PC-3 (cell line): Measurements from ENCODE around the gene TIMM44.

Experiments
- EZH2phosphoT487 ChIP-seq: fragments of 300-600 bp; sonication (generic); IDR thresholded peaks from 2 replicates; pipeline ENCODE4 v1.6.1; 2018; ENCODE audit warnings: mild to moderate bottlenecking, antibody characterized with exemption, low read length, borderline replicate concordance
- TF ChIP-seq, protein P1 (sequence below): fragments of 300-600 bp; sonication (generic); conservative IDR thresholded peaks from 2 replicates; pipeline ENCODE4 v1.5.1; 2017; ENCODE audit warnings: antibody characterized with exemption, low read depth, mild to moderate bottlenecking, low read length

DNA sequence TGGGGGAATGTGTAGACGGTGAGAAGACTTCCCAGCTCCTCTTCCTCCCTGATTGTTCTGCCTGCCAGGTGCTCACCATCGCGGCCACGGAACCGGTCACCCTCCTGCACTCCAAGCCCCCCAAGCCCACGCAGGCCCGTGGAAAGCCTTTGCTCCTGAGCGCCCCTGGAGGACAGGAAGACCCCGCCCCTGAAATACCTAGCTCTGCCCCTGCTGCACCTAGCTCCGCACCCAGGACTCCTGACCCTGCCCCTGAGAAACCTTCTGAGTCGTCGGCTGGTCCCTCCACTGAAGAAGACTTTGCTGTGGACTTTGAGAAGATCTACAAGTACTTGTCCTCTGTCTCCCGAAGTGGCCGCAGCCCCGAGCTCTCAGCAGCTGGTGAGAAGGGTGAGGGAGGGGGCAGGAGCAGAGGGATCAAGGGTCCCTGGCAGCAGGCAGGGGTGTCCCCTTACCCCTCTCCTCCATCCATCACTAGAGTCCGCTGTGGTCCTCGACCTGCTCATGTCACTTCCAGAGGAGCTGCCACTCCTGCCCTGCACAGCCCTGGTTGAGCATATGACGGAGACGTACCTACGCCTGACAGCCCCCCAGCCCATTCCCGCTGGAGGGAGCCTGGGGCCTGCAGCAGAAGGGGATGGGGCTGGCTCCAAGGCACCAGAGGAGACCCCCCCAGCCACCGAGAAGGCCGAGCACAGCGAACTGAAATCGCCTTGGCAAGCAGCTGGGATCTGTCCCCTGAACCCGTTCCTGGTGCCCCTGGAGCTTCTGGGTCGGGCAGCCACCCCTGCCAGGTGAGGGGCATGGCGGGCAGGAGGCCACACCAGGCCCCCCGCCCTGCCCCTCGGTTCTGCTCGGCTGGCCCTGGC, 21.3 kb downstream of the TIMM44 start:
- no peak for TF ChIP-seq EZH2phosphoT487
- TF ChIP-seq, protein P1, sequence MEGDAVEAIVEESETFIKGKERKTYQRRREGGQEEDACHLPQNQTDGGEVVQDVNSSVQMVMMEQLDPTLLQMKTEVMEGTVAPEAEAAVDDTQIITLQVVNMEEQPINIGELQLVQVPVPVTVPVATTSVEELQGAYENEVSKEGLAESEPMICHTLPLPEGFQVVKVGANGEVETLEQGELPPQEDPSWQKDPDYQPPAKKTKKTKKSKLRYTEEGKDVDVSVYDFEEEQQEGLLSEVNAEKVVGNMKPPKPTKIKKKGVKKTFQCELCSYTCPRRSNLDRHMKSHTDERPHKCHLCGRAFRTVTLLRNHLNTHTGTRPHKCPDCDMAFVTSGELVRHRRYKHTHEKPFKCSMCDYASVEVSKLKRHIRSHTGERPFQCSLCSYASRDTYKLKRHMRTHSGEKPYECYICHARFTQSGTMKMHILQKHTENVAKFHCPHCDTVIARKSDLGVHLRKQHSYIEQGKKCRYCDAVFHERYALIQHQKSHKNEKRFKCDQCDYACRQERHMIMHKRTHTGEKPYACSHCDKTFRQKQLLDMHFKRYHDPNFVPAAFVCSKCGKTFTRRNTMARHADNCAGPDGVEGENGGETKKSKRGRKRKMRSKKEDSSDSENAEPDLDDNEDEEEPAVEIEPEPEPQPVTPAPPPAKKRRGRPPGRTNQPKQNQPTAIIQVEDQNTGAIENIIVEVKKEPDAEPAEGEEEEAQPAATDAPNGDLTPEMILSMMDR, result no peak
